CD4-positive, alpha-beta T cell treated with Interleukin-17A for 4 hours (primary cell): Measurements from ENCODE around the gene RNF215.

Experiments used
- DNase-seq: peaks from one replicate; pipeline ENCODE4 v3.0.0-alpha.2; 2020; ENCODE audit warnings: mixed read lengths

The RNF215 gene

GRCh38 chr22:30393885-30394284 lies 6.7 kb upstream of the RNF215 start:
- DNase-seq, result no peak

GRCh38 chr22:30393322-30393680 lies 6.1 kb upstream of the RNF215 start:
- DNase-seq, result no peak

- peak; percentile 31 for DNase-seq
These were observed 5.6 kb upstream of the RNF215 start for GRCh38 chr22:30392661-30393321.

GRCh38 chr22:30390974-30391691 lies 3.9 kb upstream of the RNF215 start:
- peak; percentile 88 for DNase-seq

GRCh38 chr22:30386608-30386959 lies 627 bp downstream of the RNF215 start:
- DNase-seq, result no peak

GRCh38 chr22:30385942-30386341 lies 1.3 kb downstream of the RNF215 start:
- DNase-seq, result no peak

GRCh38 chr22:30383061-30383460 lies 4.2 kb downstream of the RNF215 start:
- DNase-seq, result no peak

GRCh38 chr22:30382340-30382739 lies 4.9 kb downstream of the RNF215 start:
- no peak for DNase-seq

- DNase-seq, result no peak
These were observed 5.9 kb downstream of the RNF215 start for GRCh38 chr22:30381264-30381663.

- no peak for DNase-seq
These were observed 7.2 kb downstream of the RNF215 start for GRCh38 chr22:30380011-30380410.

GRCh38 chr22:30375312-30375849 lies 11.8 kb downstream of the RNF215 start:
- DNase-seq, result no peak

GRCh38 chr22:30373331-30374325 lies 13.6 kb downstream of the RNF215 start:
- DNase-seq, result no peak

GRCh38 chr22:30372915-30373314 lies 14.3 kb downstream of the RNF215 start:
- no peak for DNase-seq

GRCh38 chr22:30371981-30372380 lies 15.2 kb downstream of the RNF215 start:
- no peak for DNase-seq

- DNase-seq, result no peak
These were observed 15.9 kb downstream of the RNF215 start for GRCh38 chr22:30371321-30371720.

- DNase-seq, result no peak
These were observed 16.5 kb downstream of the RNF215 start for GRCh38 chr22:30370641-30371230.

GRCh38 chr22:30368420-30368819 lies 18.8 kb downstream of the RNF215 start:
- DNase-seq, result no peak

- no peak for DNase-seq
These were observed 21.3 kb downstream of the RNF215 start for GRCh38 chr22:30365891-30366290.

- DNase-seq, result no peak
These were observed 24.4 kb downstream of the RNF215 start for GRCh38 chr22:30362651-30363281.

- DNase-seq, result no peak
These were observed 25.1 kb downstream of the RNF215 start for GRCh38 chr22:30361916-30362650.

GRCh38 chr22:30358541-30358940 lies 28.7 kb downstream of the RNF215 start:
- no peak for DNase-seq
